ENCODE measurements around the gene NPAS2. TPM values are rescaled to one million over a fixed set of nuclear protein-coding genes. Genes with fewer than 3 reads are reported as not detected.

Gene NPAS2
- total and polyA plus RNA-seq, 2 donors from 2014 or later, result 8.4 to 44.5 TPM

- intact Hi-C loops (cut with DNase I), result no loop called here
- no peak overlapping the region for H3K27ac ChIP-seq (ENCODE audit: low read depth in 2 of 2, low read length in 2 of 2)
- no peak for TF ChIP-seq CTCF (IDR thresholded peaks at IDR 0.05; ENCODE audit: borderline replicate concordance, extremely low read depth, insufficient read depth)
- H3K4me1 ChIP-seq (ENCODE audit: control insufficient read depth in 2 of 3, insufficient read depth in 2 of 3, low read depth in 1 of 3, low read length in 3 of 3), result no peaks in the 10 kb centered on the region
- DNase-seq (peak in 1 of 5 donors; percentile 10), FAIRE-seq (no peak)
- H3K27me3 ChIP-seq (ENCODE audit: control insufficient read depth, insufficient read depth, low read length), result no peaks in the 10 kb centered on the region
- H3K4me3 ChIP-seq (ENCODE audit: low read length in 3 of 3), result no peak overlapping the region
- peaks cover 3 to 4% (median 3%) of the 10 kb centered on the region in 3 donors for H3K36me3 ChIP-seq (ENCODE audit: control insufficient read depth in 2 of 3, insufficient read depth in 3 of 3, low read length in 3 of 3)
- H3K9ac ChIP-seq (ENCODE audit: low read length in 3 of 3), result no peak overlapping the region
- no peaks in the 10 kb centered on the region for H3K9me3 ChIP-seq (ENCODE audit: control insufficient read depth in 2 of 3, insufficient read depth in 1 of 3, low read length in 3 of 3)
Observed at GRCh38 chr2:100964681-100965169, 144.8 kb downstream of the NPAS2 start.

GRCh38 chr2:100965596-100965995 lies 145.7 kb downstream of the NPAS2 start:
- no peaks in the 10 kb centered on the region for H3K27me3 ChIP-seq (ENCODE audit: control insufficient read depth, insufficient read depth, low read length)
- no peak for FAIRE-seq
- no peak for TF ChIP-seq CTCF (IDR thresholded peaks at IDR 0.05; ENCODE audit: borderline replicate concordance, extremely low read depth, insufficient read depth)
- H3K9me3 ChIP-seq (ENCODE audit: control insufficient read depth in 2 of 3, insufficient read depth in 1 of 3, low read length in 3 of 3), result no peaks in the 10 kb centered on the region
- no peaks in the 10 kb centered on the region for H3K4me1 ChIP-seq (ENCODE audit: control insufficient read depth in 2 of 3, insufficient read depth in 2 of 3, low read depth in 1 of 3, low read length in 3 of 3)
- DNase-seq, result peak in 1 of 5 donors; percentile 22
- no peak overlapping the region for H3K9ac ChIP-seq (ENCODE audit: low read length in 3 of 3)
- peaks cover 4 to 7% (median 6%) of the 10 kb centered on the region in 3 donors for H3K36me3 ChIP-seq (ENCODE audit: control insufficient read depth in 2 of 3, insufficient read depth in 3 of 3, low read length in 3 of 3)
- no peak overlapping the region for H3K27ac ChIP-seq (ENCODE audit: low read depth in 2 of 2, low read length in 2 of 2)
- no peak overlapping the region for H3K4me3 ChIP-seq (ENCODE audit: low read length in 3 of 3)
- intact Hi-C loops (cut with DNase I), result no loop called here

- TF ChIP-seq CTCF (IDR thresholded peaks at IDR 0.05; ENCODE audit: borderline replicate concordance, extremely low read depth, insufficient read depth), result no peak
- FAIRE-seq (no peak), DNase-seq (peak in 1 of 5 donors; percentile 4)
- intact Hi-C loops (cut with DNase I), result no loop called here
- H3K9me3 ChIP-seq (ENCODE audit: control insufficient read depth in 2 of 3, insufficient read depth in 1 of 3, low read length in 3 of 3), result no peaks in the 10 kb centered on the region
- no peak overlapping the region for H3K9ac ChIP-seq (ENCODE audit: low read length in 3 of 3)
- no peak overlapping the region for H3K4me3 ChIP-seq (ENCODE audit: low read length in 3 of 3)
- H3K27me3 ChIP-seq (ENCODE audit: control insufficient read depth, insufficient read depth, low read length), result no peaks in the 10 kb centered on the region
- no peak overlapping the region for H3K27ac ChIP-seq (ENCODE audit: low read depth in 2 of 2, low read length in 2 of 2)
- H3K36me3 ChIP-seq (ENCODE audit: control insufficient read depth in 2 of 3, insufficient read depth in 3 of 3, low read length in 3 of 3), result peaks cover 4 to 11% (median 10%) of the 10 kb centered on the region in 3 donors
- H3K4me1 ChIP-seq (ENCODE audit: control insufficient read depth in 2 of 3, insufficient read depth in 2 of 3, low read depth in 1 of 3, low read length in 3 of 3), result no peaks in the 10 kb centered on the region
Observed at GRCh38 chr2:100967716-100968115, 147.8 kb downstream of the NPAS2 start.
